Measurements from ENCODE around the gene SMG6.
A peak's percentile ranks its signal among the peaks of the same experiment; 100 is the strongest.

The SMG6 gene

GRCh38 chr17:2120586-2121335, 182.8 kb downstream of the SMG6 start:
- peaks cover 22% of the 10 kb centered on the region for H3K4me1 ChIP-seq (ENCODE audit: control insufficient read depth, insufficient read depth, low read length)
- H3K4me3 ChIP-seq (ENCODE audit: low read depth, low read length) = no peak overlapping the region
- CTCF ChIA-PET = interaction anchor here (0.7 to 2.6 kb wide), 4 partner anchors 18 to 59 kb away, joined by 3 to 12 read pairs (median 4); no protein-coding TSS in a partner anchor
- peaks cover 4 to 12% of the 10 kb centered on the region in 2 experiments; a peak in 2 of 3 replicates for H3K36me3 ChIP-seq (ENCODE audit: control insufficient read depth in 2 of 2, insufficient read depth in 1 of 2, low read length in 2 of 2)
- H3K9me3 ChIP-seq (ENCODE audit: control insufficient read depth, insufficient read depth, low read depth, low read length) = no peaks in the 10 kb centered on the region
- H3K27ac ChIP-seq (ENCODE audit: extremely low read depth, low read depth, low read length) = no peak overlapping the region
- POLR2A ChIA-PET = no interaction called here
- TF ChIP-seq ZNF146 (tag by site-specific recombination; IDR thresholded peaks at IDR 0.05) = peak; percentile 35; the same call in 1 of the 2 replicates
- no peak for TF ChIP-seq ZNF664 (tag by site-specific recombination; IDR thresholded peaks at IDR 0.05)

- Histone ChIP-seq H3K9me3 (ENCODE audit: control insufficient read depth, insufficient read depth, low read depth, low read length) (no peaks in the 10 kb centered on the region), H3K27ac (ENCODE audit: extremely low read depth, low read depth, low read length) (no peak overlapping the region), H3K36me3 (ENCODE audit: control insufficient read depth in 2 of 2, insufficient read depth in 1 of 2, low read length in 2 of 2) (peaks cover 0 to 5% of the 10 kb centered on the region in 2 experiments; a peak in 1 of 3 replicates), H3K4me3 (ENCODE audit: low read depth, low read length) (no peak overlapping the region), H3K4me1 (ENCODE audit: control insufficient read depth, insufficient read depth, low read length) (no peaks in the 10 kb centered on the region)
- TF ChIP-seq ZNF623 (tag by site-specific recombination; IDR thresholded peaks at IDR 0.05) (no peak), ZNF202 (tag by site-specific recombination; IDR thresholded peaks at IDR 0.05; ENCODE audit: borderline replicate concordance) (no peak), ZNF777 (tag by site-specific recombination; IDR thresholded peaks at IDR 0.05; ENCODE audit: borderline replicate concordance) (no peak), ZNF26 (tag by site-specific recombination; IDR thresholded peaks at IDR 0.05) (no peak), ZNF184 (tag by site-specific recombination; IDR thresholded peaks at IDR 0.05) (no peak), ZNF692 (tag by site-specific recombination; IDR thresholded peaks at IDR 0.05) (no peak), ZNF274 (IDR thresholded peaks at IDR 0.05; ENCODE audit: low read length) (no peak), ZNF274 (tag by site-specific recombination; IDR thresholded peaks at IDR 0.05; ENCODE audit: borderline replicate concordance) (no peak)
- CTCF ChIA-PET = interaction anchor here (0.6 to 1.4 kb wide), 5 partner anchors 9 to 391 kb away, joined by 3 to 5 read pairs (median 3); no protein-coding TSS in a partner anchor
- POLR2A ChIA-PET = no interaction called here
These were observed 190.3 kb downstream of the SMG6 start for GRCh38 chr17:2113279-2113622.

GRCh38 chr17:2111691-2112090, 191.9 kb downstream of the SMG6 start:
- TF ChIP-seq HOXD13 (CRISPR knock-in tag; IDR thresholded peaks at IDR 0.05; ENCODE audit: borderline replicate concordance) = no peak
- TF ChIP-seq ZEB2 (tag by site-specific recombination; IDR thresholded peaks at IDR 0.05) = no peak
- no peak for TF ChIP-seq ZBTB1 (tag by site-specific recombination; IDR thresholded peaks at IDR 0.05)
- no peak for TF ChIP-seq ZNF473 (tag by site-specific recombination; IDR thresholded peaks at IDR 0.05)
- no peak for TF ChIP-seq PATZ1 (tag by site-specific recombination; IDR thresholded peaks at IDR 0.05)
- Histone ChIP-seq H3K9me3 (ENCODE audit: control insufficient read depth, insufficient read depth, low read depth, low read length) (no peaks in the 10 kb centered on the region), H3K4me1 (ENCODE audit: control insufficient read depth, insufficient read depth, low read length) (no peaks in the 10 kb centered on the region), H3K36me3 (ENCODE audit: control insufficient read depth in 2 of 2, insufficient read depth in 1 of 2, low read length in 2 of 2) (peaks cover 0 to 5% of the 10 kb centered on the region in 2 experiments; a peak in 1 of 3 replicates), H3K4me3 (ENCODE audit: low read depth, low read length) (no peak overlapping the region), H3K27ac (ENCODE audit: extremely low read depth, low read depth, low read length) (no peak overlapping the region)
- ChIA-PET POLR2A (interaction anchor here (0.6 to 0.8 kb wide), 2 partner anchors 133 to 141 kb away, joined by 3 read pairs; no protein-coding TSS in a partner anchor), CTCF (interaction anchor here (0.6 kb wide), 1 partner anchor 389 kb away, joined by 3 read pairs; no protein-coding TSS in a partner anchor)
